Activated CD8-positive, alpha-beta memory T cell treated with anti-CD3 and anti-CD28 coated beads, Interleukin-2, amount 50 U/mL, for 24 hours (primary cell): ENCODE measurements around the gene SPAG17.

Experiments used
- DNase-seq: peaks from one replicate; pipeline ENCODE4 v3.0.0-alpha.2; 2020; ENCODE audit errors: extremely low read depth

The SPAG17 gene

GRCh38 chr1:118185084-118185832 is at the start of gene SPAG17:
Gene SPAG17, minus strand, starts transcription at chr1:118185228. Its CDS starts 71 bp downstream, at chr1:118185157.
- no peak for DNase-seq

- DNase-seq, result no peak
Measured at GRCh38 chr1:118225471-118225870, 40.4 kb upstream of the SPAG17 start.

GRCh38 chr1:118223426-118223825 is 38.4 kb upstream of the SPAG17 start:
- DNase-seq, result no peak

GRCh38 chr1:118219438-118219837 is 34.4 kb upstream of the SPAG17 start:
- DNase-seq, result no peak

- no peak for DNase-seq
Measured at GRCh38 chr1:118217141-118217838, 32.3 kb upstream of the SPAG17 start.

- no peak for DNase-seq
Measured at GRCh38 chr1:118214866-118215265, 29.8 kb upstream of the SPAG17 start.

- DNase-seq, result no peak
Measured at GRCh38 chr1:118210723-118211110, 25.7 kb upstream of the SPAG17 start.

- DNase-seq, result no peak
Measured at GRCh38 chr1:118210051-118210722, 25.2 kb upstream of the SPAG17 start.

- no peak for DNase-seq
Measured at GRCh38 chr1:118209648-118210047, 24.6 kb upstream of the SPAG17 start.

GRCh38 chr1:118206966-118207365 is 21.9 kb upstream of the SPAG17 start:
- no peak for DNase-seq

GRCh38 chr1:118204648-118205047 is 19.6 kb upstream of the SPAG17 start:
- no peak for DNase-seq

- DNase-seq, result no peak
Measured at GRCh38 chr1:118204105-118204504, 19.1 kb upstream of the SPAG17 start.

GRCh38 chr1:118202076-118202608 is 17.1 kb upstream of the SPAG17 start:
- no peak for DNase-seq

- no peak for DNase-seq
Measured at GRCh38 chr1:118201524-118201923, 16.5 kb upstream of the SPAG17 start.

GRCh38 chr1:118200836-118201235 is 15.8 kb upstream of the SPAG17 start:
- no peak for DNase-seq

- no peak for DNase-seq
Measured at GRCh38 chr1:118190561-118190960, 5.5 kb upstream of the SPAG17 start.

- DNase-seq, result no peak
Measured at GRCh38 chr1:118189564-118189963, 4.5 kb upstream of the SPAG17 start.

- no peak for DNase-seq
Measured at GRCh38 chr1:118188411-118188810, 3.4 kb upstream of the SPAG17 start.

- DNase-seq, result no peak
Measured at GRCh38 chr1:118186026-118186425, 998 bp upstream of the SPAG17 start.

- no peak for DNase-seq
Measured at GRCh38 chr1:118184739-118185083, 317 bp downstream of the SPAG17 start.

GRCh38 chr1:118183586-118183985 is 1.4 kb downstream of the SPAG17 start:
- no peak for DNase-seq

- no peak for DNase-seq
Measured at GRCh38 chr1:118177998-118178397, 7.0 kb downstream of the SPAG17 start.

GRCh38 chr1:118169016-118169415 is 16.0 kb downstream of the SPAG17 start:
- no peak for DNase-seq
